K562 (cell line): ENCODE measurements around the gene SRD5A1. TPM values are rescaled to one million over a fixed set of nuclear protein-coding genes. Genes with fewer than 3 reads are reported as not detected.
A peak's percentile ranks its signal among the peaks of the same experiment; 100 is the strongest.

Experiments
- CAMTA2 ChIP-seq: fragments of 250-450 bp; sonication (Bioruptor Pico); conservative IDR thresholded peaks from 2 replicates; pipeline ENCODE4 v1.5.1; 2022
- CCAR2 ChIP-seq: fragments of 200-400 bp; formaldehyde crosslinking; IDR thresholded peaks from 2 replicates; pipeline ENCODE4 v1.6.1; 2017; ENCODE audit warnings: mild to moderate bottlenecking, low read depth, low read length
- ESRRB ChIP-seq: fragments of 250-450 bp; sonication (Bioruptor Pico); IDR thresholded peaks from 2 replicates; pipeline ENCODE4 v1.5.0; 2020; ENCODE audit warnings: mild to moderate bottlenecking, moderate library complexity, borderline replicate concordance
- FOXK2 ChIP-seq, 2 experiments: fragments of 450-650 bp; IDR thresholded peaks in 1 of 2; conservative IDR thresholded peaks in 1 of 2; 2 replicates each; pipeline ENCODE4 v1.6.1; 2016; ENCODE audit warnings: low read depth in 2 of 2, mild to moderate bottlenecking in 1 of 2
- IRF2 ChIP-seq: sonication (generic); formaldehyde crosslinking; IDR thresholded peaks from 2 replicates; pipeline ENCODE4 v1.8.1; 2022; ENCODE audit warnings: mild to moderate bottlenecking, missing genetic modification reagents
- MAZ ChIP-seq, 2 experiments: fragments of 450-650 bp in 1 of 2; sonication (generic) in 1 of 2; formaldehyde crosslinking; IDR thresholded peaks in 1 of 2; conservative IDR thresholded peaks in 1 of 2; 2 replicates each; pipeline versions ENCODE4 v1.4.0 to v1.5.0; 2020; ENCODE audit warnings: mild to moderate bottlenecking in 1 of 2, missing genetic modification reagents in 1 of 2
- MIER1 ChIP-seq: fragments of 450-650 bp; IDR thresholded peaks from 2 replicates; pipeline ENCODE4 v1.6.1; 2016; ENCODE audit warnings: antibody characterized with exemption, mild to moderate bottlenecking, low read depth
- NELFE ChIP-seq: IDR thresholded peaks from 2 replicates; pipeline ENCODE4 v1.6.1; 2011; ENCODE audit warnings: mild to moderate bottlenecking; ENCODE audit not compliant: insufficient read depth, insufficient read length
- NFIX ChIP-seq: fragments of 250-450 bp; sonication (Bioruptor Pico); IDR thresholded peaks from 2 replicates; pipeline ENCODE4 v1.4.0; 2020; ENCODE audit warnings: low read depth, mild to moderate bottlenecking, moderate library complexity
- NFRKB ChIP-seq: fragments of 450-650 bp; IDR thresholded peaks from 2 replicates; pipeline ENCODE4 v1.6.1; 2016; ENCODE audit warnings: low read depth
- POLR2AphosphoS2 ChIP-seq: IDR thresholded peaks from 2 replicates; pipeline ENCODE4 v1.6.1; 2012; ENCODE audit warnings: low read length, improper control_type of control experiment
- POLR3A ChIP-seq: IDR thresholded peaks from 2 replicates; pipeline ENCODE4 v1.6.1; 2011; ENCODE audit warnings: borderline replicate concordance, mild to moderate bottlenecking, moderate library complexity; ENCODE audit not compliant: insufficient read length, insufficient read depth; ENCODE audit errors: extremely low read depth
- RBFOX2 ChIP-seq: fragments of 200-400 bp; formaldehyde crosslinking; IDR thresholded peaks from 2 replicates; pipeline ENCODE4 v1.6.1; 2017; ENCODE audit warnings: low read depth, mild to moderate bottlenecking, low read length, moderate library complexity
- SPI1 ChIP-seq: IDR thresholded peaks from 2 replicates; pipeline ENCODE4 v1.6.1; 2011; ENCODE audit warnings: low read depth, low read length, control low read depth, borderline replicate concordance
- ZNF232 ChIP-seq: sonication (generic); formaldehyde crosslinking; IDR thresholded peaks from 2 replicates; pipeline ENCODE4 v1.8.0; 2022; ENCODE audit warnings: mild to moderate bottlenecking, missing genetic modification reagents
- ZNF644 ChIP-seq: fragments of 200-800 bp; sonication (Bioruptor generic); IDR thresholded peaks from 2 replicates; pipeline ENCODE4 v1.6.1; 2016; ENCODE audit warnings: low read depth, missing genetic modification characterization, missing compliant biosample characterization
- polyA plus RNA-seq, 8 experiments: library from polyadenylated mRNA; depleted of rRNA in 4 of 8; stranded (reverse) in 5 of 8; unstranded in 3 of 8; fragments of >200 nt; fragmentation: Nextera tagmentation in 2 of 8; fragmentation: Illumina TruSeq in 1 of 8; extraction: Ambion mirVana in 2 of 8; extraction: Trizol in 1 of 8; gene quantifications; 2 replicates each; pipeline versions ENCODE4 v1.2.1 to v1.2.3, GENCODE V29; 2011 to 2014; ENCODE audit warnings: inconsistent platforms in 1 of 8, missing spikeins in 1 of 8
- total RNA-seq, 7 experiments: library from RNA; depleted of rRNA in 6 of 7; stranded (reverse); fragments of >200 nt in 6 of 7; fragmentation: Illumina TruSeq in 2 of 7; extraction: Trizol in 2 of 7; gene quantifications; 2 replicates each; pipeline versions ENCODE4 v1.2.1 to v1.2.3, GENCODE V29; 2011 to 2021; ENCODE audit warnings: low replicate concordance in 1 of 7
- TF ChIP-seq, protein P1 (sequence below): fragments of 250-450 bp; sonication (Bioruptor Pico); IDR thresholded peaks from 2 replicates; pipeline ENCODE4 v1.8.0; 2022; ENCODE audit warnings: moderate library complexity, mild to moderate bottlenecking, inconsistent platforms
- TF ChIP-seq, protein P2 (sequence below): conservative IDR thresholded peaks from 2 replicates; pipeline ENCODE4 v1.6.1; 2011; ENCODE audit warnings: low read depth, mild to moderate bottlenecking, low read length; ENCODE audit not compliant: control insufficient read depth
- TF ChIP-seq, protein P3 (sequence below), 3 experiments: IDR thresholded peaks in 2 of 3; conservative IDR thresholded peaks in 1 of 3; 2 replicates each; pipeline ENCODE4 v1.5.1; 2011 to 2012; ENCODE audit warnings: low read length in 3 of 3, mild to moderate bottlenecking in 3 of 3, control low read depth in 2 of 3, improper control_type of control experiment in 1 of 3, inconsistent platforms in 1 of 3, low read depth in 1 of 3, mixed read lengths in 1 of 3, moderate library complexity in 1 of 3; ENCODE audit not compliant: insufficient read depth in 2 of 3
- TF ChIP-seq, protein P4 (sequence below): fragments of 450-650 bp; formaldehyde crosslinking; IDR thresholded peaks from 2 replicates; pipeline ENCODE4 v1.4.0; 2020; ENCODE audit warnings: mild to moderate bottlenecking, moderate library complexity

The SRD5A1 gene
- total and polyA plus RNA-seq, 9 of the 15 experiments (the other 6 are each of a cell fraction or from before 2014, with no cell fraction given) = 1.3 to 22.6 (median 8.1) TPM

DNA sequence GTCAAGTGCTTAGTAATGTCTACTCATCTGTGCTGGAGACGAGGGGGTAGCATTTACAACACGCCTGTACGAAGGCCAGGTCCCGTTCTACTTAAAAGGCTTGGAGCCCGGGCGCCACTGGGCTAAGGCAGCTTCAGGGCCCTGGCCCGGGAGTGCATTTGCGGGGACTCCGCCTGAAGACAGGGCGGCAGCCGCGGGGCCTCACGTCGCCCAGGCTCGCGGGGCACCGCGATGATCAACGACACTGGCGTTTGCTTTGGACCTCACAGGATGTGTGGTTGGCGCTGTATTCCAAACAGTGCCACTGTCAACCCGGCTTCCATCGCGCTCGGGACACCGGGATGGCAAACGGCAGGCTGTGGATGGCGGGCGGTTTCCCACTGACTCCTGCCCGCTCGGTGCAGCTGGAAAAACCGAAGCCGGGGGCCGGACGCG, 78.9 kb downstream of the SRD5A1 start (continued):
- TF ChIP-seq, protein P1, sequence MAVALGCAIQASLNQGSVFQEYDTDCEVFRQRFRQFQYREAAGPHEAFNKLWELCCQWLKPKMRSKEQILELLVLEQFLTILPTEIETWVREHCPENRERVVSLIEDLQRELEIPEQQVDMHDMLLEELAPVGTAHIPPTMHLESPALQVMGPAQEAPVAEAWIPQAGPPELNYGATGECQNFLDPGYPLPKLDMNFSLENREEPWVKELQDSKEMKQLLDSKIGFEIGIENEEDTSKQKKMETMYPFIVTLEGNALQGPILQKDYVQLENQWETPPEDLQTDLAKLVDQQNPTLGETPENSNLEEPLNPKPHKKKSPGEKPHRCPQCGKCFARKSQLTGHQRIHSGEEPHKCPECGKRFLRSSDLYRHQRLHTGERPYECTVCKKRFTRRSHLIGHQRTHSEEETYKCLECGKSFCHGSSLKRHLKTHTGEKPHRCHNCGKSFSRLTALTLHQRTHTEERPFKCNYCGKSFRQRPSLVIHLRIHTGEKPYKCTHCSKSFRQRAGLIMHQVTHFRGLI (CRISPR knock-in tag) = no peak
- TF ChIP-seq POLR2AphosphoS2 (no peak), RBFOX2 (no peak), MIER1 (no peak), NFRKB (peak; percentile 42; the same call in 1 of the 2 replicates), CAMTA2 (CRISPR knock-in tag) (no peak), IRF2 (no peak), NELFE (no peak), SPI1 (no peak), POLR3A (no peak), MAZ (CRISPR knock-in tag; conservative IDR thresholded peaks at IDR 0.05 in 1 of 2, IDR thresholded peaks at IDR 0.05 in 1 of 2) (no peak; a peak in 1 of 4 replicates), FOXK2 (conservative IDR thresholded peaks at IDR 0.05 in 1 of 2, IDR thresholded peaks at IDR 0.05 in 1 of 2; ENCODE audit: low read depth in 2 of 2) (no peak), ESRRB (CRISPR knock-in tag) (no peak), ZNF644 (tag) (no peak), ZNF232 (CRISPR knock-in tag) (no peak), NFIX (CRISPR knock-in tag) (no peak), CCAR2 (no peak)
- TF ChIP-seq, protein P2, sequence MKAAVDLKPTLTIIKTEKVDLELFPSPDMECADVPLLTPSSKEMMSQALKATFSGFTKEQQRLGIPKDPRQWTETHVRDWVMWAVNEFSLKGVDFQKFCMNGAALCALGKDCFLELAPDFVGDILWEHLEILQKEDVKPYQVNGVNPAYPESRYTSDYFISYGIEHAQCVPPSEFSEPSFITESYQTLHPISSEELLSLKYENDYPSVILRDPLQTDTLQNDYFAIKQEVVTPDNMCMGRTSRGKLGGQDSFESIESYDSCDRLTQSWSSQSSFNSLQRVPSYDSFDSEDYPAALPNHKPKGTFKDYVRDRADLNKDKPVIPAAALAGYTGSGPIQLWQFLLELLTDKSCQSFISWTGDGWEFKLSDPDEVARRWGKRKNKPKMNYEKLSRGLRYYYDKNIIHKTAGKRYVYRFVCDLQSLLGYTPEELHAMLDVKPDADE = no peak
- TF ChIP-seq, protein P3, sequence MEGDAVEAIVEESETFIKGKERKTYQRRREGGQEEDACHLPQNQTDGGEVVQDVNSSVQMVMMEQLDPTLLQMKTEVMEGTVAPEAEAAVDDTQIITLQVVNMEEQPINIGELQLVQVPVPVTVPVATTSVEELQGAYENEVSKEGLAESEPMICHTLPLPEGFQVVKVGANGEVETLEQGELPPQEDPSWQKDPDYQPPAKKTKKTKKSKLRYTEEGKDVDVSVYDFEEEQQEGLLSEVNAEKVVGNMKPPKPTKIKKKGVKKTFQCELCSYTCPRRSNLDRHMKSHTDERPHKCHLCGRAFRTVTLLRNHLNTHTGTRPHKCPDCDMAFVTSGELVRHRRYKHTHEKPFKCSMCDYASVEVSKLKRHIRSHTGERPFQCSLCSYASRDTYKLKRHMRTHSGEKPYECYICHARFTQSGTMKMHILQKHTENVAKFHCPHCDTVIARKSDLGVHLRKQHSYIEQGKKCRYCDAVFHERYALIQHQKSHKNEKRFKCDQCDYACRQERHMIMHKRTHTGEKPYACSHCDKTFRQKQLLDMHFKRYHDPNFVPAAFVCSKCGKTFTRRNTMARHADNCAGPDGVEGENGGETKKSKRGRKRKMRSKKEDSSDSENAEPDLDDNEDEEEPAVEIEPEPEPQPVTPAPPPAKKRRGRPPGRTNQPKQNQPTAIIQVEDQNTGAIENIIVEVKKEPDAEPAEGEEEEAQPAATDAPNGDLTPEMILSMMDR (IDR thresholded peaks at IDR 0.05 in 2 of 3, conservative IDR thresholded peaks at IDR 0.05 in 1 of 3; ENCODE audit: insufficient read depth in 2 of 3, low read depth in 1 of 3, low read length in 3 of 3) = peak in 1 of 3 experiments; percentile 0; a peak in 1 of 6 replicates
- TF ChIP-seq, protein P4, sequence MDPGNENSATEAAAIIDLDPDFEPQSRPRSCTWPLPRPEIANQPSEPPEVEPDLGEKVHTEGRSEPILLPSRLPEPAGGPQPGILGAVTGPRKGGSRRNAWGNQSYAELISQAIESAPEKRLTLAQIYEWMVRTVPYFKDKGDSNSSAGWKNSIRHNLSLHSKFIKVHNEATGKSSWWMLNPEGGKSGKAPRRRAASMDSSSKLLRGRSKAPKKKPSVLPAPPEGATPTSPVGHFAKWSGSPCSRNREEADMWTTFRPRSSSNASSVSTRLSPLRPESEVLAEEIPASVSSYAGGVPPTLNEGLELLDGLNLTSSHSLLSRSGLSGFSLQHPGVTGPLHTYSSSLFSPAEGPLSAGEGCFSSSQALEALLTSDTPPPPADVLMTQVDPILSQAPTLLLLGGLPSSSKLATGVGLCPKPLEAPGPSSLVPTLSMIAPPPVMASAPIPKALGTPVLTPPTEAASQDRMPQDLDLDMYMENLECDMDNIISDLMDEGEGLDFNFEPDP (CRISPR knock-in tag) = no peak
